Measurements from ENCODE around the gene HOXA2. TPM values are rescaled to one million over a fixed set of nuclear protein-coding genes. Genes with fewer than 3 reads are reported as not detected.

HOXA2 gene
- total RNA-seq, 2 experiments from 2014 or later: 0.25 to 0.42 TPM

DNA sequence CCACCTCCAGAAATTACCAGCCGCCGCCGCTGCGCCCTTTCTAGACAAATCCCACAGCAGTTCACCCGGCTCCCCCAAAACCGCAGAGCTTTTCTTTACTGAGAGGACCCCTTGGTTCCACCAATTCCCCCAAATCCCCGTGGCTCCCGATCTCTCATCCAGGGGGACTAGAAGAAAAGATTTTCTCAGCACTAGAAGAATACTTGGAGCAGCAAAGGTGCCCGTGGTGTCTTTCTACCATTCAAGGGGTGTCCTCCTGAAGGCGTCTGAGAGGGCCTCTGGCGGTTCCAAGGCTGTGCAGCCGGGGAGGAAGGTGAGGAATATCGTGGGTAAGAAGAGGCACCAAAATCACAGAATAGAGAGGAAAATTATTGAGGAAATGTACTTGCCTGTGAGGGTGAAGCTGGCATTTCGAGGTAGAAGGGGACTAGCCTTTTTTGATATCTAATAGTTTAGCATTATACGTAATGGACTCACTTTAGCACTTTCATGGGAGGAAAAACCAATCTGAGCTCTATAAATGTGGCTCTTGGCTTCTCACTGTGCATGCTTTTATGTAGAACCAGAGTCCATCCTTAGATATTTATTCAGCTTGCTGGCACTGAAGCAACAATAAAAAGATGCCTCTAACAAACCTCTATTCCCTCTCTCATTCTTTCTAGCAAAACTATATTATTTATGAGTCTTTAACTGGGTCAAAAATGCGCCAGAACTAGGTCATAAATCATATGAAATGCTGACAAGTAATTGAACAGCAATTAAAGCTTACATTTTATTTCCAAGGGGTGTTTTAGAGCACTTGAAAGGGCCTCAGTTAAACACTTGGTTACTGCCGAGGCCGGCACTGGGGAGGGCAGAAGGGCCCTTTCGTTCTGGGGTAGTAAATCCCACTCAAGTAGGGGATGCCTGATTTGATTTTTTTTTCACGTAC lies 13.8 kb upstream of the HOXA2 start:
- ChIA-PET CTCF (ENCODE audit: unreplicated experiment) (no interaction called here), POLR2A (no interaction called here)
- H3K4me2 ChIP-seq (ENCODE audit: low read length): no peak overlapping the region
- no peak overlapping the region for H3K27ac ChIP-seq (ENCODE audit: low read depth, low read length, poor library complexity, severe bottlenecking)
- no peak overlapping the region for H3K4me3 ChIP-seq (ENCODE audit: low read depth, low read length, poor library complexity, severe bottlenecking)
- intact Hi-C loops (cut with micrococcal nuclease; ENCODE audit: unreplicated experiment): no loop called here
- H3K9me2 ChIP-seq (ENCODE audit: insufficient read depth, low read length): no peaks in the 10 kb centered on the region
- H2AFZ ChIP-seq (ENCODE audit: low read length): no peak overlapping the region
- H3K9me3 ChIP-seq (ENCODE audit: low read length): no peaks in the 10 kb centered on the region
- H3K79me2 ChIP-seq (ENCODE audit: insufficient read depth, low read depth, low read length): no peaks in the 10 kb centered on the region
- no TSS peak for BruUV-seq (replicated peaks)
- H3K4me1 ChIP-seq (ENCODE audit: insufficient read depth, low read length, poor library complexity, severe bottlenecking): no peaks in the 10 kb centered on the region
- H4K20me1 ChIP-seq (ENCODE audit: insufficient read depth, low read length): no peaks in the 10 kb centered on the region
- no peaks in the 10 kb centered on the region for H3K36me3 ChIP-seq (ENCODE audit: insufficient read depth, low read length)
- no peak for DNase-seq (ENCODE audit: low spot score)
- TF ChIP-seq EZH2phosphoT487 (IDR thresholded peaks at IDR 0.05; ENCODE audit: borderline replicate concordance, low read depth, low read length): no peak
- TF ChIP-seq, protein P1, sequence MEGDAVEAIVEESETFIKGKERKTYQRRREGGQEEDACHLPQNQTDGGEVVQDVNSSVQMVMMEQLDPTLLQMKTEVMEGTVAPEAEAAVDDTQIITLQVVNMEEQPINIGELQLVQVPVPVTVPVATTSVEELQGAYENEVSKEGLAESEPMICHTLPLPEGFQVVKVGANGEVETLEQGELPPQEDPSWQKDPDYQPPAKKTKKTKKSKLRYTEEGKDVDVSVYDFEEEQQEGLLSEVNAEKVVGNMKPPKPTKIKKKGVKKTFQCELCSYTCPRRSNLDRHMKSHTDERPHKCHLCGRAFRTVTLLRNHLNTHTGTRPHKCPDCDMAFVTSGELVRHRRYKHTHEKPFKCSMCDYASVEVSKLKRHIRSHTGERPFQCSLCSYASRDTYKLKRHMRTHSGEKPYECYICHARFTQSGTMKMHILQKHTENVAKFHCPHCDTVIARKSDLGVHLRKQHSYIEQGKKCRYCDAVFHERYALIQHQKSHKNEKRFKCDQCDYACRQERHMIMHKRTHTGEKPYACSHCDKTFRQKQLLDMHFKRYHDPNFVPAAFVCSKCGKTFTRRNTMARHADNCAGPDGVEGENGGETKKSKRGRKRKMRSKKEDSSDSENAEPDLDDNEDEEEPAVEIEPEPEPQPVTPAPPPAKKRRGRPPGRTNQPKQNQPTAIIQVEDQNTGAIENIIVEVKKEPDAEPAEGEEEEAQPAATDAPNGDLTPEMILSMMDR (conservative IDR thresholded peaks at IDR 0.05; ENCODE audit: low read length): no peak

DNA sequence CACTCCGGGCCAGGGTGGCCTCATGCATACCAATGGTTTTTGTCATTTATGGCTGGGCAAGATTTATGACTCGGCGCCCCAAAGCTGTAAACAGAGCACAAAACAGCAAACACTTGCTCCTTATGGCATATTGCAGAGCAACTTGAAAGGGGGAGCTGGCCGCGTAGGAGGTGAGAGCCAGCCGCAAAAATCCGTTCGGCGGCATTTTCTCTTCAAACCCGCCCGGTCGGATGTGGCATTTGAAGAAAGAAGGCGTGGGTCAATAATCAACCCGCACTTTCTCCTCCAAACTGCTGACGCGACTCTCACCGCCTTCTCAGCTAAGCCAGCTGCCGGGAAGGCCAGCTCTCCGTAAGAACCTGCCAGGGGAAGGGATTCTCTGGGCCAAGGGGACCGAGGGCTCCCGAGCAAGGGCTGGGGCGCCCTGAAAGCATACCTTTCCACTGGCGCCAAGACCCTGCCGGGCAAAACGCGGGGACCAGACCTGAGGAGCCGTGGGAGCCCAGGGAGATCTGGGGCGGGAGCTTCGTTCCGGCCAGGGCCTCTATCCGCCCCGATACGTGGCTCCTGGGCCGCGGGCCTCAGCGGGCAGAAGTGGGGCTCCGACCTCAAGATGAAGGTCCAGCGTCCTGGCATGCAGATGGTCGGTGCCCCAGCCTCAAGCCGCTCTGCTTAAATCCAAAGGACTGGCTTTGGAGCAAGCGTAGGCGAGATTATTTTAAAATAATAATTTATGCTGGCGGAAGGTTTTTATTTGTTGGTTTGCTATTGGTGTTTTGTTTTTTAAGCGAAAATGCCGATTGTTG lies 12.9 kb upstream of the HOXA2 start:
- H3K36me3 ChIP-seq (ENCODE audit: insufficient read depth, low read length): no peaks in the 10 kb centered on the region
- no peaks in the 10 kb centered on the region for H4K20me1 ChIP-seq (ENCODE audit: insufficient read depth, low read length)
- POLR2A ChIA-PET: no interaction called here
- intact Hi-C loops (cut with micrococcal nuclease; ENCODE audit: unreplicated experiment): no loop called here
- no peak overlapping the region for H3K4me2 ChIP-seq (ENCODE audit: low read length)
- BruUV-seq (replicated peaks): no TSS peak
- no peak overlapping the region for H3K27ac ChIP-seq (ENCODE audit: low read depth, low read length, poor library complexity, severe bottlenecking)
- no peaks in the 10 kb centered on the region for H3K9me3 ChIP-seq (ENCODE audit: low read length)
- no peaks in the 10 kb centered on the region for H3K9me2 ChIP-seq (ENCODE audit: insufficient read depth, low read length)
- no peak overlapping the region for H2AFZ ChIP-seq (ENCODE audit: low read length)
- no peaks in the 10 kb centered on the region for H3K4me1 ChIP-seq (ENCODE audit: insufficient read depth, low read length, poor library complexity, severe bottlenecking)
- DNase-seq (ENCODE audit: low spot score): no peak
- H3K4me3 ChIP-seq (ENCODE audit: low read depth, low read length, poor library complexity, severe bottlenecking): no peak overlapping the region
- no peak for TF ChIP-seq EZH2phosphoT487 (IDR thresholded peaks at IDR 0.05; ENCODE audit: borderline replicate concordance, low read depth, low read length)
- TF ChIP-seq, protein P1 (conservative IDR thresholded peaks at IDR 0.05; ENCODE audit: low read length): no peak
- no peaks in the 10 kb centered on the region for H3K79me2 ChIP-seq (ENCODE audit: insufficient read depth, low read depth, low read length)
- CTCF ChIA-PET (ENCODE audit: unreplicated experiment): no interaction called here

Measured in OCI-LY7 (cell line).